Renal pelvis (tissue), 4 donors: ENCODE data around the gene KCP. TPM values are rescaled to one million over a fixed set of nuclear protein-coding genes. Genes with fewer than 3 reads are reported as not detected.
A peak's percentile ranks its signal among the peaks of the same experiment; 100 is the strongest.

Experiments
- DNase-seq: peaks from one replicate; pipeline ENCODE4 v3.0.0-alpha.2; 2013
- polyA plus RNA-seq, 3 donors: library from polyadenylated mRNA; unstranded; fragments of 120-200 nt; gene quantifications; one replicate each; pipeline ENCODE4 v1.2.1, GENCODE V29; 2013; ENCODE audit not compliant: insufficient read length in 3 of 3

Gene KCP
- polyA plus RNA-seq, 3 donors = 20.7 to 34.5 (median 32.4) TPM

GRCh38 chr7:128875523-128875948 lies 35.0 kb downstream of the KCP start:
- DNase-seq = no peak

GRCh38 chr7:128874140-128875031 lies 36.1 kb downstream of the KCP start:
- no peak for DNase-seq

- no peak for DNase-seq
These were observed 37.3 kb downstream of the KCP start for GRCh38 chr7:128873234-128873633.

DNA sequence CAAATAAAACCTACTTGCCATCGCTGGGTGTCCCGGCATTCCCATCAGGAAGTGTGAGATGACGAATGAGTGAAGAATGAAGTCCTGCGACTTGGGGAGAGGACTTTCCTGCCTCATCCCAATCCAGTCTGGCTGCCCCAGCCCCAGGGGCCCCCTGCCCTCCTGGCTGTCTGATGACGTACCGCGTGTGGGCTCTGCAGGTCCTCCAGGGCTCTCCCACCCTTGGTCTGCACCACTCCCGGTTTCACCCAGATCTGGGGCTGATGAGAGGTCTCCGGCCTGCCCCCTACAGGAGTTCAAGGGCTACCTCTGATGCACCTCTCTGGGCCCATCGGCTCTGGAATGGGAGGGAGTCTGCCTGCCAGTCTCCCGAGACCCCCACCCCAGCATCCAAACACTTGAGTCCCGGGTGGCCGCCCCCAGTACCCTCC lies 38.1 kb downstream of the KCP start:
- no peak for DNase-seq

GRCh38 chr7:128871050-128871449 lies 39.5 kb downstream of the KCP start:
- no peak for DNase-seq

DNA sequence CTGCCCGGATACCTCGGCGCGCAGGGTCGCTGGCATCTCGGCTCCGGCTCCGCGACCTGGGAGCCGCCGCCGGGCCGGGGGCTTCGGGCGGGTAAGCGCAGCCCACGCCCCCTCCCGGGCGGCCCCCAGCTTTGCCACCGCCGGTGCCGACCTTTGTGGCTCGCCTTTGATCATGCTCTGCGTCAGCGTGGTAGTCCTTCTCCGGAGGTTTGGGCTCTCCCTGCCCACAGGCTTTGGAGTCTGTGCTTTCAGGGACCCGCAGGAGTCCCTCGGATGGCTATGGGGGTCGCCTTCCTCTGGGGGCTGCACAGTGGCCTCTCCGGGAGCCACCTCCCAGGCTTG lies 40.6 kb downstream of the KCP start:
- no peak for DNase-seq

GRCh38 chr7:128869138-128869943 lies 41.2 kb downstream of the KCP start:
- no peak for DNase-seq

GRCh38 chr7:128868624-128869137 lies 41.8 kb downstream of the KCP start:
- DNase-seq = no peak

DNA sequence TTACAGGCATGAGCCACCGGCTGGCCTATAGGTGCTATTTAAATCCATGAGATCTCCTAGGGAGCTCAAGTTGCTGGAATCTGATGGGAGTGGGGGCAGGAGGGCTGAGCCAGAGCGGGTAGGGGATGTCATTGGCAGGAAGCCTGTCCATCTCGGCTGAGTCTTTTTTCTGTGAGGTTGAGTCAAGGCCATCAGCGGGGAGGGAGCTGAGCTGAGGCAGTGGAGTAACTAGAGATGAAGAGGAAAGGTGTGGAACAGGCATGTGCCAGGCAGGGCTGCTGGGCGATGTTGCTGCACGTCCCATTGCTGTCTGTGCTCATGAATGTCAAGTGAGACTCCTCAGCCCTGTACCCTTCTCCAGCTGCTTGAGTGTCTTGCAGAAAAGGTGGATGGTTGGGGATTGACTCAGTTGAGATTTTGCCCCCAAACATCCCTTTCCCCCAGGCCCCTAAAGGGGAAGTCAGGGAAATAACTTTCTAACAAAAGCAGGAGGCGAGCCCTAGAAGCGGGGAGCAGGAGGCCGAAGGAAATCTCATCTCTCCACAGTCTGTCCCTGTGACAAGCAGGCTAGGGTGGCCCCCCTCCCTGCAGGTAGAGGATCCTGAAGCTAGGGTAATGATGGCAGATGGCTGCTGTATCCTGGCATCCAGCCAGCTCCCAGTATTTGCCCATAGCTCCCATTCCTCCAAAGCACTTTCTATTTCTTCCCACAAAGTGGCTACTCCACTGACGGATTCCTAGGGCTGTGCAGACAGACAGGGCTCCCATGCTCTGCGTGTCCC lies 42.5 kb downstream of the KCP start:
- no peak for DNase-seq

DNA sequence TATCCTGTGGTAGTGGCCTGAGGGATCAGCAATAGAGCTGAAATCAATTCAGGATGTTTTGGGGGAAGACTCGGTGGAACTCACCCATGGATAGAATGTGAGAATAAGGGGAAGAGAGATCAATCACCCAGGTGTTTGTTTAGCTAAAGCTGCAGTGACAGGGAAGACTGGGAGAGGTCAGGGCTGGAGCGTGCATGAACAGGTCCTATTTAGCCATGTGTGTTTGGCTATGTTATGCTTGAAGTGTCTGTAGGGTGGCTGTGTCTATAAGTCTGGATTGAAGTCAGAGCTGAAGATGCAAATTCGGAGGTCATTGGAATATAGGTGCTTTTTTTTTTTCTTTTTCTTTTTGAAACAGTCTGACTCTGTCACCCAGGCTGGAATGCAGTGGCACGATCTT lies 43.3 kb downstream of the KCP start:
- no peak for DNase-seq

GRCh38 chr7:128865996-128866877 lies 44.3 kb downstream of the KCP start:
- DNase-seq = no peak

DNA sequence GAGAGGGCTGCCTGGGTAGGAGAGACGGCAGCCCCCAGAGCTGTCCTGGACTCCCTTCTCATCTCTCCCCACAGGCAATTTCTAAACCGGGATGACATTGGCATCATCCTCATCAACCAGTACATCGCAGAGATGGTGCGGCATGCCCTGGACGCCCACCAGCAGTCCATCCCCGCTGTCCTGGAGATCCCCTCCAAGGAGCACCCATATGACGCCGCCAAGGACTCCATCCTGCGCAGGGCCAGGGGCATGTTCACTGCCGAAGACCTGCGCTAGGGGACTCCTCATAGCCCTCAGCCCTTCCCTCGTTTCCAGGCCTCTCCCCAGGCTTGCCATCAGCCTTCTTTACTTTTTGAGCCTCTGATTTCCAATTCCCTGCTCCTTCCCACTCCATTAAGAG lies 45.2 kb downstream of the KCP start:
- no peak for DNase-seq

- DNase-seq = no peak
These were observed 47.0 kb downstream of the KCP start for GRCh38 chr7:128863433-128863989.

DNA sequence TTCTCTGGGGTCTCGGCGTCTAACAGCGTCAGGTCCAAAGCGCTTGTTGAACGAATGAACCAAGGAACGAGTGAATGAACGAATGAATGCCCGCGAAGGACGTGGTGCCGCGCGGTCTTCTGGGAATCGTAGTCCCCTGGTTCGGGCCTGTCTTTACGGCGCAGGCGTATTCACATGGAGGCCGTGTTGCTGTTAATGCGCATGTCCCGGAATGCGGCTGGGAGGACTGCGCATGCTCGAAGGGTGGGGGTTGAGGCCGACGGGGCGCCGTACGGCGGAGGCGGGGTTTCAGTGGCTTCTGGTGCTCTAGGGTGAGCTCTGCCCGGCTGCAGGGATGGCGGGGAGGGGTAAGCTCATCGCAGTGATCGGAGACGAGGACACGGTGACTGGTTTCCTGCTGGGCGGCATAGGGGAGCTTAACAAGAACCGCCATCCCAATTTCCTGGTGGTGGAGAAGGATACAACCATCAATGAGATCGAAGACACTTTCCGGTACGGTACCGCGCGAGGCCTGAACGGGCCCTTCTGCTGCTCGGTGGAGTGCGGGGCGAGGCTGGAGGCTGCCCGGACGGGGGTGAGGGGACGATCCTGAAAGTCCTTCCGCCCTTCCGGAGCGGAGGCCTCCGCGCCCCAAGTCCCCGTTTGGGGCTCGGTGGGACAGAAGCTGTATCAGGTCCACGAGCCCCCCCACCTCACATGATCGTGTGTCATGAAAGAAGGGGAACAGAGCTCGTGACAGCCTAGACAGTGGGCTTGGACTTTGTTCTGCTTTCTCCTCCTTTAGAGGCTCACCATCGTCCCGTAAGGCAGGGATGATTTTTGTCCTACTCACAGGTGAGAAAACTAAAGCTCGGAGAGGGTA lies 47.7 kb downstream of the KCP start, which contains the start of gene ATP6V1F:
Gene ATP6V1F (plus strand): TSS at position 286 of the 862 bp plus-strand sequence. CDS start 49 bp downstream, at position 335.
- DNase-seq = peak; percentile 98

GRCh38 chr7:128861957-128862570 lies 48.4 kb downstream of the KCP start:
- no peak for DNase-seq

DNA sequence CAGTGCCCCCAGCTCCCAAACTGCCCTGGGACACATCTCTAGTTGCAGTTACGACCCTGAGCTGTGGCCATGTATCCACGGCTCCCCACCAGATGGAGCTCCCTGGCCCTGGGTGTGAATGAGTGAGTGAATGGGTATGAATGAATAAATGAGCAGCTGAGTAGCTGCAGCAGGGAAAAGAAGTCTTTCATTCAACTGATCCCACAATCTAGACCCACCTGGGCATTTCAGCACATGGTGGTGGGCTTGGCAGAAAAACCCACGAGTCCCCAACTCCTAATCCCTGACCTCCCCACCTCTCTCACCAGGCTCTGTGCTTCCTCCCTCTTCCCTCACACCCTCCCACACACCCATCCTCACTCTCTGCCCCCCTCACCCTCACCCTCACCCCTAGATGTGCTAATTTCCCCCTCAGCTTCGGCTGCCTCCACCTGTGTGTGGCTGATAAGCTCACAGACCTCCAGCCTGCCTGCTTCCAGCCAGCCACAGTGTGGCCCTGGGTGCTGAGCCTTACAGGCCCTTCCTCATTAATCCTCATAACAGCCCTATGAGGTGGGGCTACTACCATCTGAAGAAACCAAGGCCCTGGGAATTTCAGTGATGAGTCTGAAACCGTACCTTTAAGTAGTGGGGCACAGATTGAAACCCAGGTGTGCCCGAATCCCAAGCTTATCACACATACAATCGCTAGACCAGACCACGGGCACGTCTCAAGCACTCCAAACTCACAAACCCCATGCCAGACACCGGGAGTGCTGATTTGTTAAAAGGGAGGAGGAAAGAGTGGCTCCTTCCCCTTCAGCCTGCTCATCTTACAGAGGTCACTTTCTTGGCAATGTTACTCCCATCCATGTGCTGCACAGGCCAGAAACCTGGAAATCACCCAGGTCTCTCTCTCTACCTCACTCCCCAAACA lies 50.1 kb downstream of the KCP start:
- no peak for DNase-seq

DNA sequence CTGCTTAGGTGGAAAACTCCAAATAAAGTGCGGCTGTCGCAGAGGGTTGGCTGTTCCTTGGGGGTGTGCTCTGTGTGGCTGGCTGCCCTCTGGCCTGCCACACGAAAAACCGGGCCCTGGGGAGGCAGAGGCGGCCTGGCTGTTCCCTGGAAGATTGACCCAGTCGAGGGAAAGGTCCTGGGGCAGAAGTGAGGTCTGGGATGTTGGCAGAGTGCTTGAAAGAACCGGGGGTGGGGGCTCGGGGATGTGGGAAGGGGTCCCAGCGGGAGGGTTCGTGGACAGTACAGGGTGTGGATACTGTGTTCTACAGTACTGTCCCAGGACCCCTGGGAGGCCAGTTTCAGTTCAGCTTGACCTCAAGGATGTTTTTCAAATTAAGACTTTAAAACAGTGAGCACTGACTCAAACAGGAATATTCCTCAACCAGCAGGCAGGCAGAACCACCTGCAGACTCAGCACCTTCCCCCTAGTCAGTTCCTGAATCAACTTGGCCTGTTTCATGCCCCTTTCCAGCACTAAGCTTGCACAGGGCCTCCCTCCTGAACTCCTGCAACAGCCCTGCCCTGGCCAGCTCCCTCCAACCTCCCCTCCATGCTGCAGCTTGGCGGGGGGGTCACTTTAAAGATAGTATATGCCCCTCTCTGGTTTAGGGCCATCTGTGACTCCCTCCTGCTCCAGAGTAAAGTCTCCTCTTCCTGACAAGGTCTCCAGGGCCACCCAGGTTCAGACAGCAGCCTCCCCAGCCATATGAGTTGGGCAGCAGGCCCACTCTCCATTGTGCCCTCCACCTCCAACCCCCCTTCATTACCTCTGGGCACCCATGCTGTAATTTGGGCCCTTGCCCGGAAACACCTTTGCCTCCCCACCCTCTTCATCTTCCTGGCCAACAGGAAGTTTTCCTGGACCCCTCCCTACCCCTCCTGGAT lies 51.0 kb downstream of the KCP start:
- no peak for DNase-seq
